GM18519 (cell line): ENCODE measurements around the gene SCAANT1.

ENCODE experiments used
- ATAC-seq: cut with Tn5 transposase; IDR thresholded peaks from one replicate; pipeline ENCODE4 v1.9.1; 2021; ENCODE audit warnings: mild to moderate bottlenecking, moderate library complexity; ENCODE audit not compliant: unreplicated experiment, low FRiP score

The SCAANT1 gene

GRCh38 chr3:63911873-63912767, at the start of gene SCAANT1:
Gene SCAANT1, minus strand, starts transcription at chr3:63912383.
- ATAC-seq: peak; percentile 55

GRCh38 chr3:63961891-63962290, 49.7 kb upstream of the SCAANT1 start:
- peak; percentile 82 for ATAC-seq

GRCh38 chr3:63960048-63960711, 48.0 kb upstream of the SCAANT1 start:
- no peak for ATAC-seq

- no peak for ATAC-seq
These were observed 47.0 kb upstream of the SCAANT1 start for GRCh38 chr3:63959146-63959545.

- ATAC-seq: no peak
These were observed 43.8 kb upstream of the SCAANT1 start for GRCh38 chr3:63955830-63956545.

- no peak for ATAC-seq
These were observed 43.0 kb upstream of the SCAANT1 start for GRCh38 chr3:63955036-63955650.

- no peak for ATAC-seq
These were observed 42.0 kb upstream of the SCAANT1 start for GRCh38 chr3:63954182-63954581.

- no peak for ATAC-seq
These were observed 40.0 kb upstream of the SCAANT1 start for GRCh38 chr3:63952248-63952594.

- ATAC-seq: peak; percentile 41
These were observed 39.5 kb upstream of the SCAANT1 start for GRCh38 chr3:63951492-63952247.

GRCh38 chr3:63950698-63951097, 38.5 kb upstream of the SCAANT1 start:
- no peak for ATAC-seq

GRCh38 chr3:63949005-63949404, 36.8 kb upstream of the SCAANT1 start:
- no peak for ATAC-seq

GRCh38 chr3:63947594-63947993, 35.4 kb upstream of the SCAANT1 start:
- ATAC-seq: no peak

- no peak for ATAC-seq
These were observed 34.6 kb upstream of the SCAANT1 start for GRCh38 chr3:63946753-63947152.

- ATAC-seq: no peak
These were observed 33.4 kb upstream of the SCAANT1 start for GRCh38 chr3:63945558-63946096.

GRCh38 chr3:63943678-63944077, 31.5 kb upstream of the SCAANT1 start:
- ATAC-seq: no peak

- no peak for ATAC-seq
These were observed 30.3 kb upstream of the SCAANT1 start for GRCh38 chr3:63942528-63942927.

GRCh38 chr3:63940389-63940757, 28.2 kb upstream of the SCAANT1 start:
- ATAC-seq: no peak

GRCh38 chr3:63937661-63938651, 25.8 kb upstream of the SCAANT1 start:
- peak; percentile 50 for ATAC-seq

GRCh38 chr3:63936925-63937324, 24.7 kb upstream of the SCAANT1 start:
- no peak for ATAC-seq
